Measurements from ENCODE around the gene PDF.

PDF gene

GRCh38 chr16:69338557-69339288 lies 8.3 kb upstream of the PDF start:
- no peak for DNase-seq

DNA sequence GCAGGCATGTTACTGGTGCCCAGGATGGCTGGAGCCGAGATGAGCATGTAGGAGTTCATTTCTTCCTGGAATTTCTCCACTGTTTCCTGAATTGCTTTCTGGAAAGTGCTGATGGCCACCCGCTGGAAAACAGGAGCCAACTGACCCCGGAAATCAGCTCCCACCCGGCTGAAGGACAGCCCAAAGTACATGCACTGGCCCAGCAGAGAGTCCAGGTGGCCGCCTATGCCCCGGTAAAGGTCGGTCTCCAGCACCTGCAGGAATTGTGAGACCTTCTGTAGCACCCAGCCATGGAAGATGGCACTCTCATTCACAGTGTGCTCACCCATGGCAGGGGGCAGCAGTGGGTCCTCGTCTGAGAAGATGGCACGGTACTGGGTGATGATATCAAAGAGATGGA lies 4.3 kb upstream of the PDF start:
- DNase-seq = no peak

DNA sequence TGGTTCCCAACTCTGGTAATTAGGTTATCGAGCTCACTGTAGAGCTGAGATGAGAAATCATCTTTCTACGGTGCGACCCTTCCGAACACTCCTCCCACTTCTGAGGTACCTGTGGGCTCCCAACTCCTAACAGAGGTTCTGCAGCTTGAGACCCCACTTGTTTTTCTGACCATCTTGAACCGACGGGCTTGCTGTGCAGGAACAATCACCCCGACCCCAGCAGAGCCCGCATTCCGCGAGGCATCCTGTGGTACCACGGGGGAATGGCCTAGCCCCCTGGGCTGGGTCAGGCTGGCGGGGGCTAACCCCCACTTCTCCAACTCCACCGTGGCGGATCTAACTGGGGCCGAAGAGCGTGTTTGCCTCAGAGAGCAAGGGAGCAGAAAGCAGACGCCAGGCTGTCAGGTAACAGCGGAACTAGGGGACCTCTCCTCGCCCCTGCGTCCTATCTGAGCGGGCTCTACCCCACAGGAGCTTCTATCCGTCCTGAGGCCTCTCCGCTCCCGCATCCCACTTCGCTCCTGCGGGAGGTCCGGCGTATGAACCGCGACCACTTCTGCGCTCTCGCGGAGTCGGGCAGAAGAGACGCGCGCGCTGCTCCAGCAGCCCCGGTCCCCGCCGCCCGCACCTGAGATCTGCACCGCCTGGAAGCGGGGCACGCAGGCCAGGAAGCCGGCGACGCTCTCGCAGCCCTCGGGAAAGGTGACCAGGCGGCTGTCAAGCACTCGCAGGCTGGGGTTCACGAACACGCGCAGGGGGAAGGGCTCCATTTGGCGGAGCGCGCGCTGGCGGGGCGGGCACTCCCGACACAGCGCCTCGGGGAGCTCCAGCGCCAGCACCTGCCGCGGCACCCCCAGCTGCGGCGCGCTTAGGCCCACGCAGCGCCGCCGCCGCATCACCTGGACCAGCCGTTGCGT lies 761 bp downstream of the PDF start:
- DNase-seq = peak; percentile 55

DNA sequence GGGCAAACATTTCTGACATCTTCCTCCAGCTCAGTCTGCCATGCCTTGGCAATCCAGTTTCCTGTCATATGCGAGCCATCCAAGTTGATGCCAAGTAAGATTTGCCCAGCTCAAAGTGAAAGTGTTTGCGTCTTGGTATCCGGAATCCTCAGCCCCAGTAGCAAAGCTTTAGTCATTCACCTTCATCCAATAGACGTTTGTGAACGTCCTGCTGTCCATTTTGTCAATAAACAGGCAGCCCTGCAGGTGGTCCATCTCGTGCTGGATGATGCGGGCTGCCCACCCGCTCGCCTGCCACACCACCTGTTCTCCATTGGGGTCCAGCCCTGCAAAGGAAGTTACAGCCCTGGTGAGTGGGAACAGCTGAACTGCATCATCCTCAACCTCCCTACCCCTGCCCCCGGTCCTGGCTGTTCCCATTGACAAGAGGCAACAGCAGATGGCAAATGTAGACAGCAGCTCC lies 1.5 kb downstream of the PDF start:
- DNase-seq = no peak

DNA sequence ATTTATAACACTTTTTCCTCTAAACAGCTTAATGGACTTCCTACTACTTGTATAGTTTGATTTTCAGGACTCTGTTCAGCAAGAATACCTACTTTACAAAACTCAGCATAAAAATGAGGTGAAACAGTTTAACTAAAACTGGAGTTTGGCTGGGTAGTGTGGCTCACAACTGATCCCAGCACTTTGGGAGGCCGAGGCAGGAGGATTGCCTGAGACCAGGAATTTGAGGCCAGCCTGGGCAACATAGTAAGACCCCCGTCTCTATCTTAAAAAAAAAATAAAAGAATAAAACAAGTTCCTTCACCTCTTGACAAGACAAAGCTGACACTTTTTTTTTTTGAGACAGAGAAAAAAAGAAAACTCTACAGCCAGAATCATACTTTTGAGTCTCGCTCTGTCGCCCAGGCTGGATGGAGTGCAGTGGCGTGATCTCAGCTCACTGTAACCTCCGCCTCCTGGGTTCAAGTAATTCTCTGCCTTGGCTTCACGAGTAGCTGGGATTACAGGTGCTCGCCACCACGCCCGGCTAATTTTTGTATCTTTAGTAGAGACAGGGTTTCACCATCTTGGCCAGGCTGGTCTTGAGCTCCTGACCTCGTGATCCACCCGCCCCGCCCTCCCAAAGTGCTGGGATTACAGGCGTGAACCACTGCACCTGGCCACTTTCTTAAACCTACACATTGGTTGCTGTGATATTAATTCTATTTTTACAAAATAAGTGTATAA lies 2.6 kb downstream of the PDF start:
- no peak for DNase-seq

DNA sequence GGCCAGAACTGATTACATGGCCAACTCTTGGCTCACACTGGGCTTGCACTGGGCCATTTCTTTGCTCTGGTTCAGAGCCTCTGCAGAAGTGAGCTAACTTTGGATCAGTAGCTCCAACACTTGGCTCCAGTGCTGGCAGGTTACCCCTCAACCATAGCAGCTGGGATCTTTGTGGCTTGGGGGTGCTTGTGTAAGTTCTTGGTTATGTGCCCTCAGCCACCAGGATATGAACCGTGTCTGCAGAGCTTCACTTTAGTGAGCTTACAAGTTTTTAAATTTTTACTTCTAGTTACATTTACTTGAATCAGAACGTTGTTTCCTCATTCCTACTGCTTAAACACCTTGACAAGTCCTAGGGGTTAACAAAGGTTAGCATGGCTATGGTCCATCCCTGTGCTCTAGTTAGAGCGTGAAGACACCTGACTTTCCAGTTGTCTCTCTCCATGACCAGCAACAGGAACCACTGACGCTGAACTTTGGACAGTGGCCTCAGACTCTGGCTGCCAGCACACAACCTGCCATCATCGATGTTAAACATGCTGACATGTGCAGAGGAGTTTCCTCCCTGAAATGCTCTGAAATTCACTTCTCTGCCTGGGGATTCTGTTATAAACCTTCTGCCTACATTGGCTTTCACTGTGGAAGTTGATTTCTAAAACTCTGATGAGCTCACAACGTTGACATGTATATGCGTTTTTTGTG lies 4.1 kb downstream of the PDF start:
- no peak for DNase-seq

GRCh38 chr16:69325784-69326171 lies 4.6 kb downstream of the PDF start:
- no peak for DNase-seq

GRCh38 chr16:69324585-69325253 lies 5.7 kb downstream of the PDF start:
- no peak for DNase-seq

DNA sequence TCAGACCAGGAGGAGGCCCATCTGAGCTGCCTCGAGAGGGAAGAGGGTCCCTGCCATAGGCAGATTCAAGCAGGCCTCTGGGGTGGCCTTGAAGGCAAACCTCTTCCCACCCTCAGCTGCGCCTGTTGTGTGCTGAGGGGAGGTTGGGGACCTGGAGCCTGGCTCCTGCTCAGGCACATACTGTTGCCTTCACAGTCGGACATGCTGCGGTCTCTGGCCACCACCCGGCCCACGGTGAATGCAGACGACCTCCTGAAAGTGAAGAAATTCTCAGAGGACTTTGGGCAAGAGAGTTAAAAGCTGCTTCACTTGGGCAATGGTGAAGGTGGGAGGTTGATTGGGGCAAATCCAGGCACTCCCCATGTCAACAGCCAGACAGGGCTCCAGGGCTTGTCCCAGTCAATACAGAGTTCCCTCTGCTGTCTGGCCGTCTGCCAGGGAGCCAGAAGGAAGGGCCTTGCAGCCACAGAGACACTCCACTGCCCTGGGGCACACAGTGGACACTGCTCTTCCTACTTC lies 6.3 kb downstream of the PDF start:
- DNase-seq = no peak

DNA sequence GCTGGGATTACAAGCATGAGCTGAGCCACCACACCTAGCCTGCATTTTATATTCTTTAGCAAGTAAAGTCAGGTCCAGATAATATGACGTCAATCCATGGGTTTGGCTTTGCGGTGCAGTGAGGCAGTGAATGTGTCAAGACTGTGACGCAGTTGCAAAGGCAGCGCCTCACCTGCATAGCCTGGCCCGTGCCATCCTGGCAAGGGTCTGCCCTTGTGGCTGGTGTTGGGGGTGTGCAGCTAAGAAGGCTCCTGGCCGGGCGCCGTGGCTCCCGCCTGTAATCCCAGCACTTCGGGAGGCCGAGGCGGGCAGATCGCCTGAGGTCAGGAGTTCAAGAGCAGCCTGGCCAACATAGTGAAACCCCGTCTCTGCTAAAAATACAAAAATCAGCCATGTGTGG lies 7.0 kb downstream of the PDF start:
- no peak for DNase-seq

DNA sequence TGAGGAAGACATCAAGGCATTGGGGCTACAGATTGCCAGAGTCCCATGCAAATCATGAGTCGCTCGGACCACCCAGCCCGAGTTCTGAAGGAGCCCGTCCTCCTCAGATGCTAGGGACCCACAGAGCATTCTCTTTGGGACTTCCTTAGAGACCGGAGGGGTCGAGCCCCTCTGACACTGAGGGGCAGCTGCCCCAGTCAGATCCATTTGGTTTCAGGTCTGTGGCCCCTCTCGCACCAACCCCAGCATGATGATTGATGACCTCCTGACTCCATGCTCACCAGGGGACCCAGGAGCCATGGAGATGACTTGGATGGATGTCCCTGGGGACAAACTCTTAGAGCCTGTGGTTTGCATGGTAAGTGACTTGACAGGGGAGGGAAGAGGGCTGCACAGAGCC lies 8.0 kb downstream of the PDF start:
- DNase-seq = no peak

- no peak for DNase-seq
Observed at GRCh38 chr16:69321080-69321479, 9.3 kb downstream of the PDF start.

DNA sequence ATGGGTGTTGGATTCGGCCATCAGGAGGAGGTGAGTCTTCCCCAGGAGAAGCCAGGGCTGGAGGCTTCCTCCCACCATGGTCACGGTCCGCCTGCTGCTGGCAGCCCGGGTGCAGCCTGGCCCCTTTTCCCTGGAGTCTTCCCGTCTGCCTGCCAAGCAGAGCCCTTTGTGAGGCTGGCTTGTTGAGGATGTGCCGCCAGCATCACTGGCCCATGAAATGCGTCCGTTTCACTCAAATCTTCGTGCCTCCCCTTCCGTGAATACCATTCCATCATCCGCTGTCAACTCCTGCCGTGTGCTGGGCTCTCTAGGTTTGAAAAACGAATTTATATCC lies 9.7 kb downstream of the PDF start:
- DNase-seq = no peak

DNA sequence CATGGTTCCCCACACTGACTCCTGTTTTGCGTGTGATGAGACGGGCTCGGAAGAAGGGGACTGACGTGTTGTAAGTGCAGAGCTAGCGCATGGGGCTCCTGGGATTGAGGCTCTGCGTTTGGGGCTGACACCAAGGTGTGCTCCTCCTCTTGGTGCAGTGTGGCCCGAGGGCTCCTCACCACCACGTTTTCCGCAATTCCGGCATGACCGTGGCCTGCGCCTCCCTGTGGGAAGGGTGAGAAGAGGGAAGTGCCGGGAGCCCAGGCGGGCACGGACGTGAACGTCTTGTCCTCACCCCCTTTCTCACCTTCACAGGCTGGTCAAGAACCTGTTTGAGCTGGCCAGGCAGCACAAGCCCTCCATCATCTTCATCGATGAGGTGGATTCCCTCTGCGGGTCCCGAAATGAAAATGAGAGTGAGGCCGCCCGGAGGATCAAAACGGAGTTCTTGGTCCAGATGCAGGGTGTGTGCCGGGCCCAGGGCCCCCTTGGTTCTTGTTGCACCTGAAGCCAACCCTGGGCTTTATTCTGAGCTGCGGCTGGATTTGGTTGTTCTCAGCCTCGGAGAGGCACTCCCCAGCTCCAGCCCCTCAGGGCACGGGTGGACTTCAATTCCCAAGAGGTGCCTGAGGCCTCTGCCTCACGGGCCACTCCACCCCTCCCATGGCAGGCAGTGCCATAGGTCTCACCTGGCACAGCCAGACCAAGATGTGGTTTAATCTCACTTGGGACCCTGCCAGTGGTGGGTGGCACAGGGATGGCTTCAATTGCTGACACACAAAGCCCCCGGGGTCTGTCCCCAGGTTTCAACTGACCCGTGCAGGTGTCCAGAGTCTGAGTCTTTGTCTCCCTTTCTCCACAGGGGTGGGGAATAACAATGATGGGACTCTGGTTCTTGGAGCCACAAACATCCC lies 10.3 kb downstream of the PDF start:
- no peak for DNase-seq

DNA sequence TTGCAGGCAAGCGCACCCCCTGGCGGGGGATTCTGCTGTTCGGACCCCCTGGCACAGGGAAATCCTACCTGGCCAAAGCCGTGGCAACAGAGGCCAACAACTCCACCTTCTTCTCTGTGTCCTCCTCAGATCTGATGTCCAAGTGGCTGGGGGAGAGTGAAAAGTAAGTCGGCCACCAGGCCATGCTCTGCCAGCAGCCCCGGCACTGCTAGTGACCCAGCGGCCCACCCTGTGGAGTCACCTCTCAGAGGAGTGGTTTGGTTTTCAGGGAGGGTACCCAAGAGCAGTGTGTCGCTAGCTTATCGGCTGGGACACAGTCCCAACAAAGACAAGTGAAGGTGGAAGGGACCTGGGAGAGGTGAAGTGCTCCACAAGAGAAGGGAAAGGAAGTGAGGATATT lies 11.0 kb downstream of the PDF start:
- no peak for DNase-seq

- DNase-seq = no peak
Observed at GRCh38 chr16:69318911-69319289, 11.5 kb downstream of the PDF start.

- DNase-seq = no peak
Observed at GRCh38 chr16:69318177-69318910, 12.0 kb downstream of the PDF start.

- no peak for DNase-seq
Observed at GRCh38 chr16:69316595-69317034, 13.8 kb downstream of the PDF start.

- no peak for DNase-seq
Observed at GRCh38 chr16:69315486-69316311, 14.7 kb downstream of the PDF start.
